ENCODE measurements around the gene SLC35E1. TPM values are rescaled to one million over a fixed set of nuclear protein-coding genes. Genes with fewer than 3 reads are reported as not detected.
A peak's percentile ranks its signal among the peaks of the same experiment; 100 is the strongest.

The SLC35E1 gene
- total RNA-seq, 1 donor from 2014 or later = 29.7 TPM

DNA sequence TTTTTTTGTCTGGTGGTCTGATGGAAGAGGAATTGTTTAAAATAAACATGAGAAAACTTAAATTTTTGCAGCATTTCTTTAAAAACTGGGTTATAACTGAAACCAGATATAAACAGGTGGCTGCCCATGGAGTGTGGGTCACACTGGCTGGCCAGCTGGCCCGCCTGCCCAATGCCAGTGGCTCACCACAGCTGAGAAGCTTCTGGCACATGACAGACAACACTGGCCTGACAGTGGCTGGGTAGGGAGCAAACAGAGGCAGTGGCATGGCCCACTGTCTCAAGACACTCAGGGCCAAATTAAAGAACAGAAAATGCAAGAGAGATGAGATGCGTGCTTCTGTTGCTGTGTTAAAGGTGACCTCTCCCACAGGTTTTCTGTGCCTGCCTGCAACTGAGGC lies 3.1 kb upstream of the SLC35E1 start:
- no peak for DNase-seq (ENCODE audit: low spot score)
- Mint-ChIP-seq H3K4me1 (ENCODE audit: unreplicated experiment) (peaks cover 15% of the 10 kb centered on the region), H3K9me3 (ENCODE audit: unreplicated experiment) (no peaks in the 10 kb centered on the region), H3K27ac (ENCODE audit: unreplicated experiment) (peak overlapping the region; percentile 3), H3K4me3 (ENCODE audit: unreplicated experiment) (peak overlapping the region; percentile 14), H3K27me3 (ENCODE audit: unreplicated experiment) (peaks cover 15% of the 10 kb centered on the region), H3K36me3 (ENCODE audit: low read depth, unreplicated experiment) (peaks cover 18% of the 10 kb centered on the region)
- TF ChIP-seq, protein P1, sequence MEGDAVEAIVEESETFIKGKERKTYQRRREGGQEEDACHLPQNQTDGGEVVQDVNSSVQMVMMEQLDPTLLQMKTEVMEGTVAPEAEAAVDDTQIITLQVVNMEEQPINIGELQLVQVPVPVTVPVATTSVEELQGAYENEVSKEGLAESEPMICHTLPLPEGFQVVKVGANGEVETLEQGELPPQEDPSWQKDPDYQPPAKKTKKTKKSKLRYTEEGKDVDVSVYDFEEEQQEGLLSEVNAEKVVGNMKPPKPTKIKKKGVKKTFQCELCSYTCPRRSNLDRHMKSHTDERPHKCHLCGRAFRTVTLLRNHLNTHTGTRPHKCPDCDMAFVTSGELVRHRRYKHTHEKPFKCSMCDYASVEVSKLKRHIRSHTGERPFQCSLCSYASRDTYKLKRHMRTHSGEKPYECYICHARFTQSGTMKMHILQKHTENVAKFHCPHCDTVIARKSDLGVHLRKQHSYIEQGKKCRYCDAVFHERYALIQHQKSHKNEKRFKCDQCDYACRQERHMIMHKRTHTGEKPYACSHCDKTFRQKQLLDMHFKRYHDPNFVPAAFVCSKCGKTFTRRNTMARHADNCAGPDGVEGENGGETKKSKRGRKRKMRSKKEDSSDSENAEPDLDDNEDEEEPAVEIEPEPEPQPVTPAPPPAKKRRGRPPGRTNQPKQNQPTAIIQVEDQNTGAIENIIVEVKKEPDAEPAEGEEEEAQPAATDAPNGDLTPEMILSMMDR (IDR thresholded peaks at IDR 0.05; ENCODE audit: unreplicated experiment) = no peak

GRCh38 chr19:16573925-16574324 lies 1.7 kb upstream of the SLC35E1 start:
- Mint-ChIP-seq H3K9me3 (ENCODE audit: unreplicated experiment) (no peaks in the 10 kb centered on the region), H3K27ac (ENCODE audit: unreplicated experiment) (no peak overlapping the region), H3K27me3 (ENCODE audit: unreplicated experiment) (peaks cover 15% of the 10 kb centered on the region), H3K4me1 (ENCODE audit: unreplicated experiment) (peaks cover 15% of the 10 kb centered on the region), H3K4me3 (ENCODE audit: unreplicated experiment) (peak overlapping the region; percentile 37), H3K36me3 (ENCODE audit: low read depth, unreplicated experiment) (peaks cover 13% of the 10 kb centered on the region)
- DNase-seq (ENCODE audit: low spot score) = no peak
- TF ChIP-seq, protein P1 (IDR thresholded peaks at IDR 0.05; ENCODE audit: unreplicated experiment) = no peak

- H3K4me3 Mint-ChIP-seq (ENCODE audit: unreplicated experiment) = peak overlapping the region; percentile 99
- TF ChIP-seq, protein P1 (IDR thresholded peaks at IDR 0.05; ENCODE audit: unreplicated experiment) = no peak
- peaks cover 10% of the 10 kb centered on the region for H3K36me3 Mint-ChIP-seq (ENCODE audit: low read depth, unreplicated experiment)
- peaks cover 15% of the 10 kb centered on the region for H3K4me1 Mint-ChIP-seq (ENCODE audit: unreplicated experiment)
- H3K9me3 Mint-ChIP-seq (ENCODE audit: unreplicated experiment) = no peaks in the 10 kb centered on the region
- DNase-seq (ENCODE audit: low spot score) = no peak
- H3K27me3 Mint-ChIP-seq (ENCODE audit: unreplicated experiment) = peaks cover 19% of the 10 kb centered on the region
- peak overlapping the region; percentile 97 for H3K27ac Mint-ChIP-seq (ENCODE audit: unreplicated experiment)
These were observed 1.1 kb upstream of the SLC35E1 start for GRCh38 chr19:16573296-16573695.

- Mint-ChIP-seq H3K4me1 (ENCODE audit: unreplicated experiment) (peaks cover 15% of the 10 kb centered on the region), H3K27me3 (ENCODE audit: unreplicated experiment) (peaks cover 21% of the 10 kb centered on the region)
These were observed 338 bp downstream of the SLC35E1 start for GRCh38 chr19:16571822-16572331.

DNA sequence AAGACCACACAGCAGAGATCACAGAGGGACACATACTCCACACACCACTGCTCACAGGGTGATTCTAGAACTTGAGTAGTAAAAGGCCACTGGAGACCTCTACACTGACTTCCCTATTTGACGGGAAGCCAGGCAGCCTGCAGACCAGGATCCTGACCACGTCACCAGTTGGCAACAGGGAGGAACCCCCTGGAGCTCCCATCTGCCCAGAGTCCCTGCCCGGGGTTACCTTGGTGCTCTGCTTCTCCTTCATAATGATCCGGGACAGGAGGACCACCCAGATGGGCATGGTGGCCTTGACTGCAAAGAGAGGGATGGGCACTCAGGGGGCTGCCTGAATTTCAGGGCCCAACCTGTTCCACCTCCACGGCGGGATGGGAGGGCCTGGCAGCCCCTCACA lies 932 bp downstream of the SLC35E1 start:
- TF ChIP-seq, protein P1 (IDR thresholded peaks at IDR 0.05; ENCODE audit: unreplicated experiment) = no peak
- Mint-ChIP-seq H3K4me1 (ENCODE audit: unreplicated experiment) (peaks cover 16% of the 10 kb centered on the region), H3K27ac (ENCODE audit: unreplicated experiment) (peak overlapping the region; percentile 48), H3K36me3 (ENCODE audit: low read depth, unreplicated experiment) (peaks cover 19% of the 10 kb centered on the region), H3K27me3 (ENCODE audit: unreplicated experiment) (peaks cover 21% of the 10 kb centered on the region), H3K4me3 (ENCODE audit: unreplicated experiment) (peak overlapping the region; percentile 88), H3K9me3 (ENCODE audit: unreplicated experiment) (no peaks in the 10 kb centered on the region)
- DNase-seq (ENCODE audit: low spot score) = no peak

More at GRCh38 chr19:16571822-16572331, 338 bp downstream of the SLC35E1 start:
- H3K27ac Mint-ChIP-seq (ENCODE audit: unreplicated experiment) = no peak overlapping the region
- H3K4me3 Mint-ChIP-seq (ENCODE audit: unreplicated experiment) = peak overlapping the region; percentile 88
- TF ChIP-seq, protein P1 (IDR thresholded peaks at IDR 0.05; ENCODE audit: unreplicated experiment) = no peak
- no peaks in the 10 kb centered on the region for H3K9me3 Mint-ChIP-seq (ENCODE audit: unreplicated experiment)
- H3K36me3 Mint-ChIP-seq (ENCODE audit: low read depth, unreplicated experiment) = peaks cover 16% of the 10 kb centered on the region
- DNase-seq (ENCODE audit: low spot score) = peak; percentile 24
